Central memory CD8-positive, alpha-beta T cell (primary cell): ENCODE data around the gene SUV39H1.

ENCODE experiments used
- ATAC-seq: fragments of 150-1000 bp; cut with Tn5 transposase; replicated peaks from 2 replicates; pipeline ENCODE4 v1.10.0; 2022; ENCODE audit warnings: mild to moderate bottlenecking, moderate FRiP score, moderate number of reproducible peaks; ENCODE audit not compliant: poor library complexity, severe bottlenecking; ENCODE audit errors: extremely low read depth
- DNase-seq, 2 donors: peaks; one replicate each; pipeline ENCODE4 v3.0.0; 2021; ENCODE audit warnings: low spot score in 2 of 2
- H3K27ac Mint-ChIP-seq: one replicate; pipeline ENCODE4 v1.8.0; 2022; ENCODE audit warnings: low read depth, mild to moderate bottlenecking, moderate library complexity, mixed read lengths
- H3K27me3 Mint-ChIP-seq: one replicate; pipeline ENCODE4 v1.8.0; 2022; ENCODE audit warnings: mixed read lengths
- H3K36me3 Mint-ChIP-seq: one replicate; pipeline ENCODE4 v1.8.0; 2022; ENCODE audit warnings: mild to moderate bottlenecking, moderate library complexity, mixed read lengths; ENCODE audit not compliant: insufficient read depth
- H3K4me1 Mint-ChIP-seq: one replicate; pipeline ENCODE4 v1.8.0; 2022; ENCODE audit warnings: mixed read lengths
- H3K4me3 Mint-ChIP-seq: one replicate; pipeline ENCODE4 v1.8.0; 2022; ENCODE audit warnings: mild to moderate bottlenecking, moderate library complexity, mixed read lengths
- H3K9me3 Mint-ChIP-seq: one replicate; pipeline ENCODE4 v1.8.0; 2022; ENCODE audit warnings: mixed read lengths

Gene SUV39H1

DNA sequence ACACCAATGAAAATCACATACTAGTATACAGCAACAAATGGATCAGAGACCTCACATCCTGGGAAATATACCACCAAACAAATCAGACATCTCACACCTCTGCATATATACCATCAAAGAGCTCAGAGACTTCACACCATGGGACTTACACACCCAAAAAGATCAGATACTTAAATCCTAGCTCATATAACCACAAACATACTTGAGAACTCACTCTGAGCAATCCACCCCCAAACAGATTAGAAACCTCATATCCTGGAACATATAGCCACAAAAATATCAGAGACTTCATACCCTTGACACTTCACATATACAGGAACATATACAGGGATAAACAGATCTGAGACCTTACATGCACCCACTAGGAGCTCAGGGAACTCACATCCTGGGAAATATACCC lies 32.1 kb downstream of the SUV39H1 start:
- peak overlapping the region; percentile 76 for H3K27ac Mint-ChIP-seq
- DNase-seq (no peak), ATAC-seq (no peak)
- H3K4me1 Mint-ChIP-seq, result peaks cover 38% of the 10 kb centered on the region
- no peaks in the 10 kb centered on the region for H3K9me3 Mint-ChIP-seq
- H3K36me3 Mint-ChIP-seq, result peaks cover 5% of the 10 kb centered on the region
- H3K27me3 Mint-ChIP-seq, result no peaks in the 10 kb centered on the region
- H3K4me3 Mint-ChIP-seq, result no peak overlapping the region

DNA sequence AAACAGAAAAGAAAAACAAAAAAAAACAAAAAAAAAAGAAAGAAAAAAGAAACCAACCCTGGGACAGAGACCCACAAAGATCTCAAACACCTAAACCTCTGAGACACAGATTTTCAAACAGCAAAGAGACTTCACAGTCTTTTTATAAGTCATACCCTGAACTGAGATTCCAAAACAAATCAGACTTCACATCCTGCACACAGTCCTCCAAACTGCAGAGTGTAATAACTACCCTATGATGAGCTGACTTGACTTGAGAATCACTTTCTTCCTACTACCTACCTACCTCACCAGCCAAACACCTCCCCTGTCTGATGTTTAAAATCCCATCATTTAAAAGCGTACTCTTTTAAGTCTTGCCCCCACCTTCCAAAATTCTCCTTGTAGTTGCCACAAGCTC lies 39.8 kb downstream of the SUV39H1 start:
- ATAC-seq, result no peak
- no peak for DNase-seq
- no peaks in the 10 kb centered on the region for H3K9me3 Mint-ChIP-seq
- peaks cover 20% of the 10 kb centered on the region for H3K4me1 Mint-ChIP-seq
- no peaks in the 10 kb centered on the region for H3K27me3 Mint-ChIP-seq
- H3K36me3 Mint-ChIP-seq, result peaks cover 5% of the 10 kb centered on the region
- H3K27ac Mint-ChIP-seq, result peak overlapping the region; percentile 5
- H3K4me3 Mint-ChIP-seq, result peak overlapping the region; percentile 88

DNA sequence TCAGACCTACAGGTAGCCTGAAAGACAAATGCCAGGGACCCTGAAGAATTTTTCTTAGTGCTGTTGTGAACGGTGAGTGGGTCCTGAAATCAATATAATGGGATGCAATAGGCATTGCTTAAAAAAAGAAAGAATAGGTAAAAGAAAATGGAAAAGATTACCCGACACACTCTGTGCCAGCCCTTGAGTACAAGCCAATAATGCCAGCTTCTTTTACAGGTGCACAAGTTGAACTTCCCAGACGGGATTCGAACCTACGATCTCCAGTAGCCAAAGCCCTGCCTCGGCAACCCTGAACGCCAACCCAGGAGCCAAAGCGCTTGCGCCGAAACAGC lies 40.3 kb downstream of the SUV39H1 start:
- no peak for DNase-seq
- ATAC-seq, result no peak
- peak overlapping the region; percentile 88 for H3K4me3 Mint-ChIP-seq
- H3K27me3 Mint-ChIP-seq, result no peaks in the 10 kb centered on the region
- H3K36me3 Mint-ChIP-seq, result peaks cover 5% of the 10 kb centered on the region
- no peaks in the 10 kb centered on the region for H3K9me3 Mint-ChIP-seq
- peak overlapping the region; percentile 93 for H3K27ac Mint-ChIP-seq
- H3K4me1 Mint-ChIP-seq, result peaks cover 20% of the 10 kb centered on the region

- peaks cover 15% of the 10 kb centered on the region for H3K4me1 Mint-ChIP-seq
- no peaks in the 10 kb centered on the region for H3K9me3 Mint-ChIP-seq
- H3K27ac Mint-ChIP-seq, result peak overlapping the region; percentile 93
- DNase-seq (peak; percentile 67 to 83), ATAC-seq (peak; percentile 98)
- peaks cover 5% of the 10 kb centered on the region for H3K36me3 Mint-ChIP-seq
- peak overlapping the region; percentile 88 for H3K4me3 Mint-ChIP-seq
- H3K27me3 Mint-ChIP-seq, result no peaks in the 10 kb centered on the region
These were observed 40.8 kb downstream of the SUV39H1 start for GRCh38 chrX:48737213-48737938.

DNA sequence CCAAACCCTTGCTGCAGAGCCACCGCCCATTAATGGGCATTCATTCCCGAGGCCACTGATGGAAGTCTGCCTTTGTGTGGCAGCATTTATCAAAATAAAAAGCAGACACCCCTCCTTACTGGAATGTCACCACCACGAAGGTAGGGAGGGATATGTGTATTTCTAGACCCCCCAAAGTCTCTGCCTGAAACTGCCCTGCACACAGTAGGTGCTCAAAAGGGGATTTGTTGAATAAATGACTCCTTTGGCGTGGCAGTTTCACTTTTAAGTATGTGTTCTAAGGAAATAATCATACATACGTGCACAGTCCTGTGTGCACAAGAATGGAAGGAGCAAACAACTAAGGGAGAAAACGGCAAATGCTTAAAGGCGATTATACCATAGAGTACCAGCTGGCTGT lies 41.4 kb downstream of the SUV39H1 start:
- ATAC-seq, result no peak
- Mint-ChIP-seq H3K4me1 (peaks cover 15% of the 10 kb centered on the region), H3K9me3 (no peaks in the 10 kb centered on the region), H3K27ac (peak overlapping the region; percentile 93), H3K27me3 (no peaks in the 10 kb centered on the region), H3K4me3 (peak overlapping the region; percentile 88), H3K36me3 (peaks cover 5% of the 10 kb centered on the region)
- no peak for DNase-seq

GRCh38 chrX:48741834-48742233 lies 45.3 kb downstream of the SUV39H1 start:
- Mint-ChIP-seq H3K27me3 (no peaks in the 10 kb centered on the region), H3K27ac (no peak overlapping the region), H3K9me3 (no peaks in the 10 kb centered on the region), H3K4me3 (no peak overlapping the region), H3K36me3 (peaks cover 5% of the 10 kb centered on the region), H3K4me1 (peaks cover 7% of the 10 kb centered on the region)
- DNase-seq (no peak), ATAC-seq (no peak)

DNA sequence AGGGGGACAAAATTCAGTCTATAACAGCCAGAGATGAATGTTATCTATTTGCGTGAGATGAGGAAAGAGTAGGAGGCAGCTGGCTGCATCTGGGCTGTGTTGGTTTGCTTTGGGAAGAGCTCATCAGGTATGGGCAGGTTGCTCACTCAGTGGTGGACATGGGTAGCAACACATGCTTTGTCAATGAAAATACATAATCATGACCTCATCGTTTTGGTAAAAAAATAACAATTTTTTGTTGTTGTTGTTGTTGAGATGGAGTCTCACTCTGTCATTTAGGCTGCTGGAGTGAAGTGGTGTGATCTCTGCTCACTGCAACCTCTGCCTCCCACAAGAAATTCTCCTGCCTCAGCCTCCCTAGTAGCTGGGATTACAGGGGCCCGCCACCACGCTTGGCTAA lies 48.7 kb downstream of the SUV39H1 start:
- no peaks in the 10 kb centered on the region for H3K27me3 Mint-ChIP-seq
- no peak overlapping the region for H3K27ac Mint-ChIP-seq
- no peak for DNase-seq
- no peak for ATAC-seq
- H3K36me3 Mint-ChIP-seq, result no peaks in the 10 kb centered on the region
- H3K9me3 Mint-ChIP-seq, result no peaks in the 10 kb centered on the region
- no peaks in the 10 kb centered on the region for H3K4me1 Mint-ChIP-seq
- no peak overlapping the region for H3K4me3 Mint-ChIP-seq

DNA sequence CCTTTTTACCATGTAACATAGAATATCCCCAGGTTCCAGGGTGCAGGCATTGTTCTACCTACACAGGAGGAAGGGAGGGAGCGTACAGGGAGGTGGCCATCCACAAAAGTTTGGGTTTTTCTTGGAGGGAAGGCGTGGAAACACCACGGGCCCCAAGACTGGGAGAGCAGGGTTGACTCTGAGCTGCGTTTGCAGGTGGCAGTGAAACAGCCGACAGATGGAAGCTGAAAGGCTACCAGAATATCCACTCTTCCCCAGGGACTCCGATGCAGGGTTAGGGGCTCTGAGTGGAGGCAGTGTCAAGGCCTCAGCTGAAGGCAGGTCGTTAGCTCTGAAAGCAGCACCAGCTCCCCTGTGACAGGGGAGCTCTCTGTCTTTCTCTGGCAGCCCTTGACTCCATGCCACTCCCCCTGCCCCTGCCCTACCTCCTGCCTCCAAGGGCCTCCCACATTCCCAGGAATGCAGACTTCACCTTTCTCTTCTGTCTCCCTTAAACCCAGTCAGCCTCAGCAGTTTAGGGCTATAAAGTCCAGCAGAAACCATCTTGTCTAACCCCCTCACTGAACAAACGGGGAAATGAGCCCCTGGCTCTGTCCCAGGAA lies 51.0 kb downstream of the SUV39H1 start:
- Mint-ChIP-seq H3K9me3 (no peaks in the 10 kb centered on the region), H3K4me3 (no peak overlapping the region), H3K27me3 (no peaks in the 10 kb centered on the region), H3K27ac (no peak overlapping the region), H3K4me1 (peaks cover 6% of the 10 kb centered on the region), H3K36me3 (peaks cover 3% of the 10 kb centered on the region)
- no peak for DNase-seq
- ATAC-seq, result no peak

DNA sequence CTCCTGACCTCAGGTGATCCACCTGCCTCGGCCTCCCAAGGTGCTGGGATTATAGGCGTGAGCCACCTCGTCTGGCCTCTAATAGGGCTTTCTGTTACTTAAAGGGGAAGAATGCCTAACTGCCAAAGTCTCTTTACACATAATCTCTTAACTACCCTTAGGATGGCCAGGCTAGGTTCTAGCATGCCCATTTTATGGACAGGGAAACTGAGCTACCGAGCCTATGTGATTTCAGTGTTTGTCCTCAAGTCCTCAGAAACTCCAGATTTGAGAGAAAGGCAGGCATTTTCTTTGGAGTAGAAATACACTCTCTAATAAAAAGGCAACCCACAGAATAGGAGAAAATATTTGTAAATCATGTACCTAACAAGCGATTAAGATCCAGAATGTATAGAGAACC lies 52.6 kb downstream of the SUV39H1 start:
- DNase-seq (no peak), ATAC-seq (no peak)
- Mint-ChIP-seq H3K27me3 (no peaks in the 10 kb centered on the region), H3K36me3 (peaks cover 3% of the 10 kb centered on the region), H3K9me3 (no peaks in the 10 kb centered on the region), H3K4me3 (no peak overlapping the region), H3K4me1 (peaks cover 6% of the 10 kb centered on the region), H3K27ac (peak overlapping the region; percentile 76)

DNA sequence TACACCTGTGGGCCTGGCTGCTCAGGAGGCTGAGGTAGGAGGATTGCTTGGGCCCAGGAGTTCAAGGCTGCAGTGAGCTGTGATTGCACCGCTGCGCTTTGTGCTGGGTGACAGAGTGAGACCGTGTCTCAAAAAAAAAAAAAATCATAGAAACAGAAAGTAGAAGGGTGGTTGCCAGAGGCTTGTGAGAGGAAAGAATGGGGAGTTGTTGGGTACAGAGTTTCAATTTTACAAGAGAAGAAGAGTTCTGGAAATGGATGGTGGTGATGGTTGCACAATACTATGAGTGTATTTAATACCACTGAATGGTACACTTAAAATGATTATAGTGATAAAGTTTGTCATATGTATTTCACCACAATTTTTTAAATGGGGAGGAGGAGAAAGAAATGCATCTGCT lies 54.8 kb downstream of the SUV39H1 start:
- Mint-ChIP-seq H3K4me3 (no peak overlapping the region), H3K27ac (peak overlapping the region; percentile 15), H3K9me3 (no peaks in the 10 kb centered on the region), H3K27me3 (no peaks in the 10 kb centered on the region), H3K36me3 (peaks cover 6% of the 10 kb centered on the region), H3K4me1 (peaks cover 6% of the 10 kb centered on the region)
- no peak for DNase-seq
- ATAC-seq, result no peak

- Mint-ChIP-seq H3K27me3 (no peaks in the 10 kb centered on the region), H3K36me3 (peaks cover 6% of the 10 kb centered on the region), H3K27ac (no peak overlapping the region), H3K4me1 (peaks cover 6% of the 10 kb centered on the region), H3K4me3 (no peak overlapping the region), H3K9me3 (no peaks in the 10 kb centered on the region)
- no peak for DNase-seq
- no peak for ATAC-seq
These were observed 56.0 kb downstream of the SUV39H1 start for GRCh38 chrX:48752498-48752897.

DNA sequence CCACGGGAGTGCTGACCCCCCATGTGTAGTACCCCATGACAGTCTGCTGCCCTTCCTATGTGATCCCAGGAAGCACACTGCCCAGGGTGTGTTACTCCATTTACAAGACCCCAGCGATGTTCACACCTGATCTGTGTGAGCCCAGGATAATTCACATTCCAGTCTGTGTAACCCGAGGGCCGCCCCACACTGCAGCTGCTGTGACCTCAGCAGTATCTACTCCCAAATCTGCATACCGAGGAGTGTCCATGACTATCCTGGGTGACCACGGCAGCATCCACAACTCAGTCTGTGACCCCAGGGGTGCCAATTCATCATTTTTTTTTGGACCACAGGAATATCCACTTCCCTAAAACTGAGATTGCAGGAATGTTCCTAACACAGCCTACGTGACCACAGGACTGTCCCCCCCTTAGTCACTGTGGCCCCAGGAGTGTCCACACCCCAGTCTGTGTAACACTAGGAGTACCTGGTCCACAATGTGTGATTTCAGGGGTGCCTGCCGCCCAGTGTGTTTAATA lies 57.2 kb downstream of the SUV39H1 start:
- no peak for ATAC-seq
- peaks cover 6% of the 10 kb centered on the region for H3K4me1 Mint-ChIP-seq
- no peaks in the 10 kb centered on the region for H3K9me3 Mint-ChIP-seq
- no peak for DNase-seq
- no peak overlapping the region for H3K27ac Mint-ChIP-seq
- H3K27me3 Mint-ChIP-seq, result no peaks in the 10 kb centered on the region
- peaks cover 6% of the 10 kb centered on the region for H3K36me3 Mint-ChIP-seq
- no peak overlapping the region for H3K4me3 Mint-ChIP-seq

- Mint-ChIP-seq H3K9me3 (no peaks in the 10 kb centered on the region), H3K36me3 (peaks cover 6% of the 10 kb centered on the region), H3K4me3 (no peak overlapping the region), H3K4me1 (peaks cover 6% of the 10 kb centered on the region), H3K27ac (no peak overlapping the region), H3K27me3 (no peaks in the 10 kb centered on the region)
- ATAC-seq, result no peak
- no peak for DNase-seq
These were observed 57.7 kb downstream of the SUV39H1 start for GRCh38 chrX:48754238-48754637.
